Mesendoderm (in vitro differentiated cells): ENCODE results near the gene NHLRC4. TPM values are rescaled to one million over a fixed set of nuclear protein-coding genes. Genes with fewer than 3 reads are reported as not detected.

Experiments
- DNase-seq: peaks from one replicate; pipeline ENCODE4 v3.0.0; 2013
- H2AK5ac ChIP-seq: 2 replicates; pipeline ENCODE4 v1.6.1; 2013; ENCODE audit warnings: low read length, inconsistent platforms
- H2BK120ac ChIP-seq: 2 replicates; pipeline ENCODE4 v1.6.1; 2013; ENCODE audit warnings: low read depth, mild to moderate bottlenecking, low read length, moderate library complexity, mixed read lengths
- H2BK15ac ChIP-seq: replicated peaks from 2 replicates; pipeline ENCODE4 v1.6.1; 2013; ENCODE audit warnings: low read depth, mild to moderate bottlenecking, moderate library complexity
- H2BK5ac ChIP-seq: 2 replicates; pipeline ENCODE4 v1.6.1; 2013; ENCODE audit warnings: low read length, inconsistent platforms
- H3K18ac ChIP-seq: 2 replicates; pipeline ENCODE4 v1.6.1; 2013; ENCODE audit warnings: mild to moderate bottlenecking, low read length, mixed read lengths
- H3K23ac ChIP-seq: one replicate; pipeline ENCODE4 v1.6.1; 2013; ENCODE audit warnings: low read length
- H3K27ac ChIP-seq: 2 replicates; pipeline ENCODE4 v1.5.1; 2013; ENCODE audit warnings: low read depth, mild to moderate bottlenecking, inconsistent platforms, low read length, moderate library complexity
- H3K27me3 ChIP-seq: 2 replicates; pipeline ENCODE4 v1.6.1; 2013; ENCODE audit warnings: low read length, control low read depth, mild to moderate bottlenecking, inconsistent platforms; ENCODE audit not compliant: insufficient read depth, poor library complexity
- H3K36me3 ChIP-seq: 2 replicates; pipeline ENCODE4 v1.6.1; 2013; ENCODE audit warnings: low read length, inconsistent platforms; ENCODE audit not compliant: control insufficient read depth, insufficient read depth
- H3K4ac ChIP-seq: one replicate; pipeline ENCODE4 v1.6.1; 2013; ENCODE audit warnings: low read depth, mild to moderate bottlenecking, low read length, moderate library complexity
- H3K4me1 ChIP-seq: 2 replicates; pipeline ENCODE4 v1.6.1; 2013; ENCODE audit warnings: low read depth, low read length, inconsistent platforms; ENCODE audit not compliant: control insufficient read depth
- H3K4me2 ChIP-seq: 2 replicates; pipeline ENCODE4 v1.6.1; 2013; ENCODE audit warnings: low read length
- H3K4me3 ChIP-seq: 2 replicates; pipeline ENCODE4 v1.5.1; 2013; ENCODE audit warnings: mild to moderate bottlenecking, low read length
- H3K56ac ChIP-seq: one replicate; pipeline ENCODE4 v1.6.1; 2013; ENCODE audit warnings: low read length
- H3K79me1 ChIP-seq: 2 replicates; pipeline ENCODE4 v1.6.1; 2013; ENCODE audit warnings: low read length, inconsistent platforms
- H3K79me2 ChIP-seq: 2 replicates; pipeline ENCODE4 v1.6.1; 2013; ENCODE audit warnings: mild to moderate bottlenecking, low read length; ENCODE audit not compliant: control insufficient read depth, insufficient read depth
- H3K9ac ChIP-seq: 2 replicates; pipeline ENCODE4 v1.6.1; 2013; ENCODE audit warnings: low read length, inconsistent platforms
- H4K5ac ChIP-seq: one replicate; pipeline ENCODE4 v1.6.1; 2013; ENCODE audit warnings: low read length
- H4K8ac ChIP-seq: one replicate; pipeline ENCODE4 v1.6.1; 2013; ENCODE audit warnings: low read depth, mild to moderate bottlenecking, control low read depth, low read length, moderate library complexity
- WGBS: extraction: QIAGEN DNeasy Blood & Tissue Kit; methylation state at CpG from one replicate; pipeline ENCODE4 v1.1.7; 2013; ENCODE audit warnings: low lambda C conversion rate, missing lambda C conversion rate; ENCODE audit not compliant: insufficient coverage; ENCODE audit errors: extremely low coverage; 5-methylcytosine and 5-hydroxymethylcytosine counted together
- small RNA-seq: library from polyadenylated mRNA; stranded (forward); fragments of <200 nt; extraction: miRNeasy Mini kit (QIAGEN cat#:217004); gene quantifications from one replicate; pipeline ENCODE3, GENCODE V24; 2013; ENCODE audit not compliant: insufficient read depth

NHLRC4 gene

GRCh38 chr16:617855-618254 lies 51.0 kb downstream of the NHLRC4 start:
- H3K23ac ChIP-seq: no peak overlapping the region
- no CpG with 5 or more reads among the region's 16 CpGs for WGBS

More at GRCh38 chr16:617855-618254, 51.0 kb downstream of the NHLRC4 start:
- H3K9ac ChIP-seq: no peak overlapping the region
- no peak overlapping the region for H3K4ac ChIP-seq
- no peak overlapping the region for H4K8ac ChIP-seq
- H4K5ac ChIP-seq: no peak overlapping the region
- H3K27ac ChIP-seq: no peak overlapping the region
- H3K56ac ChIP-seq: no peak overlapping the region
- no peaks in the 10 kb centered on the region for H3K4me1 ChIP-seq
- H3K4me2 ChIP-seq: no peak overlapping the region
- no peak overlapping the region for H2AK5ac ChIP-seq
- H3K4me3 ChIP-seq: no peak overlapping the region
- no peak overlapping the region for H3K18ac ChIP-seq
- no peaks in the 10 kb centered on the region for H3K79me2 ChIP-seq
- DNase-seq: no peak
- no peaks in the 10 kb centered on the region for H3K27me3 ChIP-seq
- no peak overlapping the region for H2BK120ac ChIP-seq
- no peak overlapping the region for H2BK5ac ChIP-seq
- no peak overlapping the region for H2BK15ac ChIP-seq
- H3K79me1 ChIP-seq: peaks cover 2% of the 10 kb centered on the region
- no peaks in the 10 kb centered on the region for H3K36me3 ChIP-seq

Small RNA genes lying within 50 kb of the gene (small RNA-seq; reads per million reads assigned to genes)
- gene MIR3176: 86.1 reads per million, percentile 96 among the genes with 10 or more reads in this experiment
- gene MIR5587: 4.5 reads per million, percentile 66 among the genes with 10 or more reads in this experiment
- not detected for gene Z98883.1
